Lower leg skin (tissue), 4 donors: ENCODE results near the gene UMAD1. TPM values are rescaled to one million over a fixed set of nuclear protein-coding genes. Genes with fewer than 3 reads are reported as not detected.
A peak's percentile ranks its signal among the peaks of the same experiment; 100 is the strongest.
"Not testable (repeated sequence)": the region's sequence is repeated elsewhere in the genome, so short reads cannot be mapped to it uniquely, and the experiment has no call there.

Source experiments
- DNase-seq, 2 donors: peaks; one replicate each; pipeline ENCODE4 v3.0.0-alpha.2; 2019; ENCODE audit warnings: low spot score in 2 of 2
- H3K4me3 ChIP-seq: fragments of 200-600 bp; sonication (generic); 2 replicates; pipeline ENCODE4 v1.5.1; 2017; ENCODE audit warnings: mild to moderate bottlenecking, low read depth; ENCODE audit not compliant: poor library complexity, severe bottlenecking
- CTCF ChIP-seq, 3 donors: fragments of 450-650 bp; IDR thresholded peaks; one replicate each; pipeline ENCODE4 v1.5.1; 2016; ENCODE audit warnings: antibody characterized with exemption in 3 of 3, mild to moderate bottlenecking in 3 of 3, moderate library complexity in 2 of 3
- POLR2A ChIP-seq, 2 donors: fragments of 450-650 bp; IDR thresholded peaks; one replicate each; pipeline ENCODE4 v1.6.1; 2016 to 2017; ENCODE audit warnings: antibody characterized with exemption in 2 of 2, mild to moderate bottlenecking in 1 of 2, moderate library complexity in 1 of 2
- WGBS, 2 donors: methylation state at CpG; one replicate each; pipeline ENCODE4 v1.1.5; 2018; 5-methylcytosine and 5-hydroxymethylcytosine counted together
- intact Hi-C: fragments of 100-400 bp; cut with DNase I; formaldehyde crosslinking; loops from one replicate; pipeline ENCODE4 v1.15.0; 2023; ENCODE audit warnings: low total_unique reads
- total RNA-seq, 4 donors: library from RNA; depleted of rRNA; stranded (reverse); fragments of >200 nt; gene quantifications; one replicate each; pipeline ENCODE4 v1.1.0, GENCODE V29; 2016

The UMAD1 gene
- total RNA-seq, 4 donors from 2014 or later: 12.3 to 26.1 (median 13.2) TPM

- no peak for DNase-seq
- 81 to 89% methylated on average over 2 of the region's 2 CpGs for WGBS, 2 donors
- no peak overlapping the region for H3K4me3 ChIP-seq
- intact Hi-C loops: no loop called here
- TF ChIP-seq POLR2A (IDR thresholded peaks at IDR 0.05): no peak
- TF ChIP-seq CTCF (IDR thresholded peaks at IDR 0.05): no peak
These were observed 32.6 kb downstream of the UMAD1 start for GRCh38 chr7:7673240-7673550.

DNA sequence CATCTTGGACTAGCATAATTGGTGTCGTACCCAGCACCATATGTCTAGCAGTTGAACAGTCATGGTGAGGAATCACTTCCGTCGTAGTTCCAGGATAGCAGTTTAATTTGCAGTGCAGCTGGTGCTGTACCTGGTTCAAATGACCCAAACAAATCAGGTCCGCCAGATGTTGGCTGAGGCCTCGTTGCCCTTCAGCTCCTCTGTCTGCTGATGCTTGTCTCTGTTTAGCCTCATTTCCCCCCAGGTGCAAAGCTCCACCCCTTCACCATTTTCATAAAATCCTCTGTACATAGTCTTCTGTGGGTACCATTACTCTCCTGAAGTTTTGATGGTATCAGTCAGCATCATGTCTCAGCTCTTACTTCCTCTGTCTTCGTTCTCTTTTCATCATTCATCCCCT, 35.1 kb downstream of the UMAD1 start:
- 63 to 69% methylated on average over 6 of the region's 6 CpGs for WGBS, 2 donors
- no peak for DNase-seq
- TF ChIP-seq CTCF (IDR thresholded peaks at IDR 0.05) (no peak), POLR2A (IDR thresholded peaks at IDR 0.05) (no peak)
- H3K4me3 ChIP-seq: no peak overlapping the region
- intact Hi-C loops: no loop called here

DNA sequence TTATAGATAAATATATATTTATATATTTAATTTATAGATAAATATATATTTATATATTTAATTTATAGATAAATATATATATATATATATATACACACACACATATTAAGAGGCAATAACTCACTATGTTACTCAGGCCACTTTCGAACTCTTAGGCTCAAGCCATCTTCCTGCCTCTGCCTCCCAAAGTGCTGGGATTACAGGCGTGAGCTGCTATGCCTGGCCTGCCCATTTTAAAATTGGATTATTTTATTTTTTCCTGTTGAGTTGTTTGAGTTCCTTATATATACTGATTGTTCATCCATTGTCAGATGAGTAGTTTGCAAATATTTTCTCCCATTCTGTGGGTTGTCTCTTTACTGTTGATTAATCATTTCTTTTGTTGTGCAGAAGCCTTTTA, 39.1 kb downstream of the UMAD1 start:
- not testable (repeated sequence) for H3K4me3 ChIP-seq, DNase-seq
- 98 to 100% methylated on average over 2 of the region's 2 CpGs for WGBS, 2 donors
- intact Hi-C loops: loop anchor here (10.0 kb wide), 1 partner anchor 75 kb away; no protein-coding TSS in a partner anchor

DNA sequence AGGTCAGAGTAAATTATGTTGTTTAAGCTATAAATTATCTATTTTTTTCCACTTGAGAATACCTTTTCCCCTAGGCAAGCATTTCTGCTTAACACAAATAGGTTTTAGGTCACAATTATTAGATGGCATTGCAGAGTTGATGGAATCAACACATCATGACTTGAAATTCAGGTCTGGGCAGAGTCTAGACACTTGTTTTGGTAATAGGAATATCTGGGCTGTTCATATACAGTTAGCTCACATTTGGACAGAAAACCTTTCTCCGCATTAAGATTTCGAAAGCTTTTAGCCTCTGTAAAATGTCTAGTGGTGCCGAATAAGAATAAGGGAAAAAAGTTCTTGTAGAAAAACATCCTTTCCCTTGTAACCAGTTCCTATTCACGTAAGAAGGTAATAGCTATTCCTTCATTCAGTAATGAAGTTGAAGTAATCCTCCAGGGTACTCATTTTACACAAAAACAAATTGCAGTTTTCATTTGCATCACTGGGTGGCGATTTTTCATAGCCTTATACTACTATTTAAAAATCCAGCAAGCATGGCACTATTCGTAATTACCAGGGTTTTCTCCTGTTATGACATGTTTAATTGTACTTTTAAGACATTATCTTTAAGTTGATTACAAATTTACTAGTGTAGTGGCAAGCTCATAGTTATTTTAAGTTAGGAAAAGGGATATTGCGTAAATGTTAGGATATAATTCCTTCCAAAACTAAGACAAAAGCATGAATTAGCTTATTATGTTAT, 40.8 kb downstream of the UMAD1 start:
- DNase-seq: peak in 1 of 2 donors; percentile 77
- intact Hi-C loops: loop anchor here (10.0 kb wide), 1 partner anchor 73 kb away; no protein-coding TSS in a partner anchor
- 21 to 23% methylated on average over 7 of the region's 7 CpGs for WGBS, 2 donors
- peak in 1 of 3 donors; percentile 27 for TF ChIP-seq CTCF (IDR thresholded peaks at IDR 0.05)
- no peak for TF ChIP-seq POLR2A (IDR thresholded peaks at IDR 0.05)
- H3K4me3 ChIP-seq: no peak overlapping the region

DNA sequence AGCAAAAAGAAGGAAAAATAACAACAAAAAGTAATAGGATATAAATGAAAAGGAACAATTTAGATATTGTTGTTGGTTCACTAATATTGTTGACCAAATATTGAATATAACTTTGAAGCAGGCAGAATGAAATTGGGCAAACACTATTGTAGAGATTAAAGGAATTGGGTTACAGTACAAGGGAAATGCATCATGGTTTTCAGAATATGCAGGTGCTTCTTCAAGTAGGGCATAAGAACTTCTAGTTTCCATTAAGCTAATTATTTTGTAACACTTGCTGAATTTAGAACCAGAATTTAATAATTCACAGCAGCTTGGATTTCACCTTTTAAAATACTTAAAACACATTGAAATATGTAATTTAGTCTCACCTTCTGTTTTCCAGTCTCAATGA, 41.4 kb downstream of the UMAD1 start:
- H3K4me3 ChIP-seq: no peak overlapping the region
- TF ChIP-seq CTCF (IDR thresholded peaks at IDR 0.05) (no peak), POLR2A (IDR thresholded peaks at IDR 0.05) (no peak)
- DNase-seq: no peak
- intact Hi-C loops: loop anchor here (10.0 kb wide), 1 partner anchor 73 kb away; no protein-coding TSS in a partner anchor

GRCh38 chr7:7682861-7683260, 42.3 kb downstream of the UMAD1 start:
- WGBS, 2 donors: 42 to 43% methylated on average over 5 of the region's 5 CpGs
- intact Hi-C loops: loop anchor here (10.0 kb wide), 1 partner anchor 72 kb away; no protein-coding TSS in a partner anchor

More at GRCh38 chr7:7682861-7683260, 42.3 kb downstream of the UMAD1 start:
- TF ChIP-seq POLR2A (IDR thresholded peaks at IDR 0.05) (no peak), CTCF (IDR thresholded peaks at IDR 0.05) (no peak)
- H3K4me3 ChIP-seq: no peak overlapping the region
- no peak for DNase-seq
